WERI-Rb-1 (cell line): ENCODE measurements around the gene TEKT5.

Experiments
- DNase-seq: peaks from one replicate; pipeline ENCODE4 v3.0.0-alpha.2; 2020
- H3K27ac ChIP-seq: fragments of 250-450 bp; sonication (Bioruptor Pico); 2 replicates; pipeline ENCODE4 v1.5.1; 2020; ENCODE audit warnings: mild to moderate bottlenecking, moderate library complexity
- H3K27me3 ChIP-seq: fragments of 250-450 bp; sonication (Bioruptor Pico); 2 replicates; pipeline ENCODE4 v1.5.1; 2021; ENCODE audit warnings: mild to moderate bottlenecking, low read depth, moderate library complexity; ENCODE audit not compliant: insufficient read depth, severe bottlenecking
- H3K36me3 ChIP-seq: fragments of 250-450 bp; sonication (Bioruptor Pico); 2 replicates; pipeline ENCODE4 v1.5.1; 2020; ENCODE audit warnings: mild to moderate bottlenecking, moderate library complexity
- H3K4me3 ChIP-seq: 2 replicates; pipeline ENCODE4 v1.5.1; 2011; ENCODE audit warnings: low read depth, mild to moderate bottlenecking, control low read depth, low read length
- H3K9me3 ChIP-seq: fragments of 250-450 bp; sonication (Bioruptor Pico); 2 replicates; pipeline ENCODE4 v1.5.1; 2021; ENCODE audit warnings: mild to moderate bottlenecking, moderate library complexity; ENCODE audit not compliant: severe bottlenecking
- TF ChIP-seq, protein P1 (sequence below): IDR thresholded peaks from 2 replicates; pipeline ENCODE4 v1.5.1; 2011; ENCODE audit warnings: low read depth, mild to moderate bottlenecking, control low read depth, inconsistent platforms, low read length

TEKT5 gene

DNA sequence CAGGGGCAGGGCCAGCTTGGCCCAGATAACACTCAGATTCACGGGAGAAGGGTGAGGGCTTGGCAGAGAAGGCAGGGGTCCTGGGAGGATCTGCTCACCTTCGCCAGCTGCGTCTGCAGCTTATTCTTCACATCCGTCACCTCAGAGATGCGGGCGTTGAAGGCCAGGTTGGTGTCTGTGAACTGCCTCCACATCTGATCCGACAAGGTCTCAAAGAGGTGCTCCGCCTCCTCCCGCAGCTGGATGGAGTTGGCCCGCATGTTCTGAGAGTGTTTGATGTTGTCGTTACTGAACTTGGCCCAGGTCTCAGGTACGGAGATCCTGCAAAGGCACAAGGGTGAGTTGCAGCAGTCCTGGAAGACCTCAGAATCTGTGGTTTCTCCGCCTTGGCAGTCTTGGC, 18.9 kb downstream of the TEKT5 start:
- H3K9me3 ChIP-seq, result no peaks in the 10 kb centered on the region
- H3K36me3 ChIP-seq, result no peaks in the 10 kb centered on the region
- no peak overlapping the region for H3K4me3 ChIP-seq
- TF ChIP-seq, protein P1, sequence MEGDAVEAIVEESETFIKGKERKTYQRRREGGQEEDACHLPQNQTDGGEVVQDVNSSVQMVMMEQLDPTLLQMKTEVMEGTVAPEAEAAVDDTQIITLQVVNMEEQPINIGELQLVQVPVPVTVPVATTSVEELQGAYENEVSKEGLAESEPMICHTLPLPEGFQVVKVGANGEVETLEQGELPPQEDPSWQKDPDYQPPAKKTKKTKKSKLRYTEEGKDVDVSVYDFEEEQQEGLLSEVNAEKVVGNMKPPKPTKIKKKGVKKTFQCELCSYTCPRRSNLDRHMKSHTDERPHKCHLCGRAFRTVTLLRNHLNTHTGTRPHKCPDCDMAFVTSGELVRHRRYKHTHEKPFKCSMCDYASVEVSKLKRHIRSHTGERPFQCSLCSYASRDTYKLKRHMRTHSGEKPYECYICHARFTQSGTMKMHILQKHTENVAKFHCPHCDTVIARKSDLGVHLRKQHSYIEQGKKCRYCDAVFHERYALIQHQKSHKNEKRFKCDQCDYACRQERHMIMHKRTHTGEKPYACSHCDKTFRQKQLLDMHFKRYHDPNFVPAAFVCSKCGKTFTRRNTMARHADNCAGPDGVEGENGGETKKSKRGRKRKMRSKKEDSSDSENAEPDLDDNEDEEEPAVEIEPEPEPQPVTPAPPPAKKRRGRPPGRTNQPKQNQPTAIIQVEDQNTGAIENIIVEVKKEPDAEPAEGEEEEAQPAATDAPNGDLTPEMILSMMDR, result no peak
- DNase-seq, result no peak
- no peaks in the 10 kb centered on the region for H3K27me3 ChIP-seq
- no peak overlapping the region for H3K27ac ChIP-seq

DNA sequence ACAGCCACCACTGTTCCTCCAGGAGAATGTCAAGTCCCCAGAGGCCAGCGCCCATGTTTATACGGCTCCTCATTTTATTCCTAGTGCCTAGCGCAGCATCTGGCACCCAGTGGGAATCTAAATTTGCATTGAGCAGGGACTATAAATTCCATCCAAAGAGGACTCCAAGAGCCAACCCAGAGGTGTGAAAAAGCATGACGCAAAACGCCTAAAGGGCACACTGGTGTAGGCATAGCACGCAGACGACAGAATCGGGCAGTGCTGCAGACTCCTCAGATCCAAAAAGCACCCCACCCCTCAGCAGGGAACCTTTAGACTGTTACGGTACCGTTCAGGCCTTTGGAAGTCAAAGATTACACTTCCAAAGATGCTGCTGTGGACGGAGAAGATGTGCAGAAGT, 19.5 kb downstream of the TEKT5 start:
- Histone ChIP-seq H3K27me3 (no peaks in the 10 kb centered on the region), H3K4me3 (no peak overlapping the region)
- TF ChIP-seq, protein P1, result no peak

DNA sequence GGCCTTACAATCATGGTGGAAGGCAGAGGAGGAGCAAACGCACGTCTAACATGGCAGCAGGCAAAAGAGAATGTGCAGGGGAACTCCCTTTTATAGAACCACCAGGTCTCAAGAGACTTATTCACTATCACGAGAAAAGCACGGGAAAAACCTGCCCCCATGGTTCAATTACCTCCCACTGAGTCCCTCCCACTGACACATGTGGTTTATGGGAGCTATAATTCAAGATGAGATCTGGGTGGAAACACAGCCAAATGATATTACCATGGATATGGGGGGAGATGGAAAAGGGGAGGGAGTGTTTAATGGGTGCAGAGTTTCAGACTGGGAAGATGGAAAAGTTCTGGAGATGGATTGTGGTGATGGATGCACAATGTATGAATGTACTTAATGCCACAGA, 23.0 kb downstream of the TEKT5 start:
- TF ChIP-seq, protein P1, result no peak
- no peaks in the 10 kb centered on the region for H3K36me3 ChIP-seq
- H3K27me3 ChIP-seq, result no peaks in the 10 kb centered on the region
- no peak overlapping the region for H3K4me3 ChIP-seq
- H3K9me3 ChIP-seq, result no peaks in the 10 kb centered on the region
- H3K27ac ChIP-seq, result no peak overlapping the region
- no peak for DNase-seq

More for the DNA sequence above, 19.5 kb downstream of the TEKT5 start:
- no peak overlapping the region for H3K27ac ChIP-seq
- no peak for DNase-seq
- H3K9me3 ChIP-seq, result no peaks in the 10 kb centered on the region
- no peaks in the 10 kb centered on the region for H3K36me3 ChIP-seq

DNA sequence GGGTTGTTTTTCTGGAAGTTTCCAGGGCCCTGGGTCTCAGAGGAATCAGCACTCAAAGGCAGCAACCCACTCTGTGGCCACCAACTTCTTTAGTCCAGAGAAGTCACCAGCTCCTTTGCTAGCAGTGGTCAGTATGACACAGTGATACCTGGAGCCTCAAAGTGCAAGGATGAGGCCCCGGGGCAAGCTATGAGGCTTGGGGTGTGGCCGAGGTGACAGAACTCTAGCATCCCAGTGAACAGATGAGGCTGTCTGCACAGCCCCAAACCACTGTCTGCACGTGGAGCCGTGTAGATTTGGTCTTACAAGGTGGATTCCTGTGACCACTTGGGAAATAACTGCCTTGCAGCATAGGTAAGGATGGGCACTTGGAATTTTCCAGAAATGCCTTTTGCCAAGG, 24.9 kb downstream of the TEKT5 start:
- Histone ChIP-seq H3K9me3 (no peaks in the 10 kb centered on the region), H3K27me3 (no peaks in the 10 kb centered on the region), H3K27ac (no peak overlapping the region), H3K4me3 (no peak overlapping the region), H3K36me3 (no peaks in the 10 kb centered on the region)
- TF ChIP-seq, protein P1, result no peak
- DNase-seq, result no peak

DNA sequence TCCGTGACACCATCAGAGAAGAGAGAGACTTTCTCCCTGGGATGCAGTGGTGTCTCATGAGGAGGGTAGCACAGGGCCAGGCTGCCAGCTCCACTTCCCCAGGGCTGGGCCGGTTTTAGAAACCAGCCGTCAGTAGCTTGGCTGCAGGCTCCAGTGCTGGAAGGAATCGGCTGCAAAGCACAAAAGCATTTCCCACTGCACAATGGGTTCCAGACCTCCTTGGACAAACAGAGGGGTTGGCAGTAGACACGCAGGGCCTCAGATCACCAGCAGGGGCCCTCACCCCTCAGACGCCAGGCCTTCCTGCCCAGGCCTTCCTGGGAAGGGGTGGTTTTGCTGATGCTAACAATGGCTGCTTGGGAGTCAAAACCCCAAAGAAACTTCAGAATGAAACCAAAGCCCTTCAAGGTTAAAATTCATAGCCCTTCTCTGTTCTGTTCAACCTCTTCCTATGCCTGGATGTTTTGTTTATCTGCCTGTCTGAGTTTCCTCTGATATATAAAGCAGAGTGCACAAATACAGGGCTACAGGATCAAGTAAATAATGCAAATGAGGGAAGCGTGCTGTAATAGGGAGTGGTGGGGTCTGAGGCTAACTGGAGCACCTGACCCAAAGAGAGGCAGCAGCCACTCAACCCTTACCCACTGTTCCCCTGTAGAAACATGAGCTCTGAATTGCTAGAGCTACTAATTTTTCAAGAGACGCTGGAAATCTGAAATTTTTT, 26.2 kb downstream of the TEKT5 start:
- no peak overlapping the region for H3K27ac ChIP-seq
- TF ChIP-seq, protein P1, result peak; percentile 89
- peak; percentile 57 for DNase-seq
- no peak overlapping the region for H3K4me3 ChIP-seq
- no peaks in the 10 kb centered on the region for H3K27me3 ChIP-seq
- no peaks in the 10 kb centered on the region for H3K36me3 ChIP-seq
- no peaks in the 10 kb centered on the region for H3K9me3 ChIP-seq

DNA sequence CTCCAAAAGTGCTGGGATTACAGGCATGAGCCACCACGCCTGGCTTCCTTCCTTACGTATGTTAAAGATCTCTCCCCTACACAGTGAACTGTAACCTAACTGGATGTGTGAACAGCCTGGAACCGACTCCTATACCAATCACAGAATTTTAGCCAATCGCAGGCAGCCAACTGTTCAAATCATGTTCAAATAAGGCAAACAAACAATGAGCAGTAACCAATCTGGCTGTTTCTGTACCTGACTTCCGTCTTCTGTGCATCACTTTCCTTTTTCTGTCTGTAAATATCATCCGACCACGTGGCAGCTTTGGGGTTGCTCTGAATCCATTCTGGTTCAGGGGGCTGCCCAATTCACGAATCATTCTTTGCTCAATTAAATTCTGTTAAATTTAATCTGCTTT, 27.5 kb downstream of the TEKT5 start:
- H3K9me3 ChIP-seq, result no peaks in the 10 kb centered on the region
- TF ChIP-seq, protein P1, result no peak
- H3K36me3 ChIP-seq, result no peaks in the 10 kb centered on the region
- no peak overlapping the region for H3K4me3 ChIP-seq
- H3K27ac ChIP-seq, result no peak overlapping the region
- DNase-seq, result no peak
- H3K27me3 ChIP-seq, result no peaks in the 10 kb centered on the region
